ENCODE measurements around the gene RAD51.

DNA sequence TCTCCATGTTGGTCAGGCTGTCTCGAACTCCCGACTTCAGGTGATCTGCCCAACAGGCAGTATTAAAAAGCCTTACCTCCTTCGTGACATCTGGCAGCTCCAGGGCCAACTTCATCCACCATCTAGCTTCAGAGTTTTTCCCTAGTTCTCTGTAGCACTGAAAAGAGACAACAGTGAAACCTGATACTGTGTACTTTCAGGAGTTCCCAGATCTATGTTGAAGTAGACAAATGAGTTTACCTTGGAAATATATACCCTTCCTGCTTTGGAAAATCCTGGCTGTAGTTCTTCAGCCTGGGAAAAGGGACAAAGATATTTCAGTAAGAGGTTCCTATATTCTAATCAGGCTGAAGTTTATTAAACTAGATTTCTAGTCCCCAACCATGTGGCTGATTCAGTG, 42.1 kb downstream of the RAD51 start:
- TF ChIP-seq ZFP30 (CRISPR knock-in tag; IDR thresholded peaks at IDR 0.05), result no peak
- no peak for TF ChIP-seq TCF4 (CRISPR knock-in tag; IDR thresholded peaks at IDR 0.05; ENCODE audit: borderline replicate concordance)
- TF ChIP-seq ARNTL (CRISPR knock-in tag; IDR thresholded peaks at IDR 0.05; ENCODE audit: borderline replicate concordance, low read depth), result no peak
- no peak for TF ChIP-seq ZFP3 (CRISPR knock-in tag; IDR thresholded peaks at IDR 0.05)
- TF ChIP-seq TOX (CRISPR knock-in tag; IDR thresholded peaks at IDR 0.05; ENCODE audit: borderline replicate concordance), result no peak
- TF ChIP-seq BACH2 (CRISPR knock-in tag; IDR thresholded peaks at IDR 0.05; ENCODE audit: borderline replicate concordance), result no peak
- TF ChIP-seq, protein P1, sequence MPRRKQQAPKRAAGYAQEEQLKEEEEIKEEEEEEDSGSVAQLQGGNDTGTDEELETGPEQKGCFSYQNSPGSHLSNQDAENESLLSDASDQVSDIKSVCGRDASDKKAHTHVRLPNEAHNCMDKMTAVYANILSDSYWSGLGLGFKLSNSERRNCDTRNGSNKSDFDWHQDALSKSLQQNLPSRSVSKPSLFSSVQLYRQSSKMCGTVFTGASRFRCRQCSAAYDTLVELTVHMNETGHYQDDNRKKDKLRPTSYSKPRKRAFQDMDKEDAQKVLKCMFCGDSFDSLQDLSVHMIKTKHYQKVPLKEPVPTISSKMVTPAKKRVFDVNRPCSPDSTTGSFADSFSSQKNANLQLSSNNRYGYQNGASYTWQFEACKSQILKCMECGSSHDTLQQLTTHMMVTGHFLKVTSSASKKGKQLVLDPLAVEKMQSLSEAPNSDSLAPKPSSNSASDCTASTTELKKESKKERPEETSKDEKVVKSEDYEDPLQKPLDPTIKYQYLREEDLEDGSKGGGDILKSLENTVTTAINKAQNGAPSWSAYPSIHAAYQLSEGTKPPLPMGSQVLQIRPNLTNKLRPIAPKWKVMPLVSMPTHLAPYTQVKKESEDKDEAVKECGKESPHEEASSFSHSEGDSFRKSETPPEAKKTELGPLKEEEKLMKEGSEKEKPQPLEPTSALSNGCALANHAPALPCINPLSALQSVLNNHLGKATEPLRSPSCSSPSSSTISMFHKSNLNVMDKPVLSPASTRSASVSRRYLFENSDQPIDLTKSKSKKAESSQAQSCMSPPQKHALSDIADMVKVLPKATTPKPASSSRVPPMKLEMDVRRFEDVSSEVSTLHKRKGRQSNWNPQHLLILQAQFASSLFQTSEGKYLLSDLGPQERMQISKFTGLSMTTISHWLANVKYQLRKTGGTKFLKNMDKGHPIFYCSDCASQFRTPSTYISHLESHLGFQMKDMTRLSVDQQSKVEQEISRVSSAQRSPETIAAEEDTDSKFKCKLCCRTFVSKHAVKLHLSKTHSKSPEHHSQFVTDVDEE (CRISPR knock-in tag; IDR thresholded peaks at IDR 0.05), result no peak
- TF ChIP-seq CSDC2 (CRISPR knock-in tag; IDR thresholded peaks at IDR 0.05), result no peak

Data from SK-N-SH treated with all-trans-retinoic acid at 6 μM for 48 hours (cell line).